HEK293 (cell line): ENCODE measurements around the gene CHRNA4.

ENCODE experiments used
- CTCF ChIA-PET: fragments of 350-600 bp; formaldehyde crosslinking; extraction: SDS; loops from one replicate; lab custom pipeline; 2021; ENCODE audit warnings: antibody characterized with exemption; lab: Yijun Ruan, JAX
- POLR2A ChIA-PET: fragments of 300-600 bp; formaldehyde crosslinking; extraction: SDS; loops from one replicate; lab custom pipeline; 2020; ENCODE audit warnings: antibody characterized with exemption, inconsistent platforms; lab: Yijun Ruan, JAX
- H3K27ac ChIP-seq: fragments of 200-500 bp; sonication (Bioruptor generic); 2 replicates; pipeline ENCODE4 v1.5.1; 2014; ENCODE audit warnings: low read depth, low read length, control low read depth, inconsistent platforms; ENCODE audit errors: extremely low read depth
- H3K36me3 ChIP-seq, 2 experiments: fragments of 200-500 bp in 1 of 2; sonication (Bioruptor generic) in 1 of 2; 1 replicate in 1 of 2; 2 replicates in 1 of 2; pipeline ENCODE4 v1.5.1; 2014 to 2017; ENCODE audit warnings: inconsistent platforms in 2 of 2, low read length in 2 of 2; ENCODE audit not compliant: control insufficient read depth in 2 of 2, insufficient read depth in 1 of 2
- H3K4me1 ChIP-seq: fragments of 200-500 bp; sonication (Bioruptor generic); 2 replicates; pipeline ENCODE4 v1.5.1; 2014; ENCODE audit warnings: mild to moderate bottlenecking, low read length, inconsistent platforms; ENCODE audit not compliant: control insufficient read depth, insufficient read depth
- H3K4me3 ChIP-seq: 2 replicates; pipeline ENCODE4 v1.5.1; 2011; ENCODE audit warnings: low read depth, mild to moderate bottlenecking, control low read depth, low read length, moderate library complexity
- H3K9me3 ChIP-seq: fragments of 200-500 bp; sonication (Bioruptor generic); 2 replicates; pipeline ENCODE4 v1.5.1; 2014; ENCODE audit warnings: low read depth, low read length, inconsistent platforms; ENCODE audit not compliant: control insufficient read depth, insufficient read depth
- GLIS1 ChIP-seq: fragments of 450-650 bp; formaldehyde crosslinking; IDR thresholded peaks from 2 replicates; pipeline ENCODE4 v1.5.1; 2016; ENCODE audit warnings: missing biosample characterization, missing genetic modification characterization
- GLIS2 ChIP-seq: fragments of 450-650 bp; formaldehyde crosslinking; IDR thresholded peaks from 2 replicates; pipeline ENCODE4 v1.5.1; 2016; ENCODE audit warnings: missing biosample characterization, missing genetic modification characterization
- KLF16 ChIP-seq: fragments of 450-650 bp; formaldehyde crosslinking; IDR thresholded peaks from 2 replicates; pipeline ENCODE4 v1.5.1; 2017; ENCODE audit warnings: missing biosample characterization, missing genetic modification characterization
- PRDM1 ChIP-seq: fragments of 450-650 bp; formaldehyde crosslinking; IDR thresholded peaks from 2 replicates; pipeline ENCODE4; 2016; ENCODE audit warnings: missing biosample characterization, missing genetic modification characterization
- ZIC2 ChIP-seq: fragments of 450-650 bp; formaldehyde crosslinking; IDR thresholded peaks from 2 replicates; pipeline ENCODE4 v1.5.1; 2016; ENCODE audit warnings: missing biosample characterization, missing genetic modification characterization
- ZNF112 ChIP-seq: fragments of 450-650 bp; formaldehyde crosslinking; IDR thresholded peaks from 2 replicates; pipeline ENCODE4 v1.5.0; 2017; ENCODE audit warnings: missing biosample characterization, missing genetic modification characterization
- ZNF341 ChIP-seq: fragments of 450-650 bp; formaldehyde crosslinking; IDR thresholded peaks from 2 replicates; pipeline ENCODE4; 2016; ENCODE audit warnings: low read depth, missing biosample characterization, missing genetic modification characterization
- ZNF530 ChIP-seq: fragments of 450-650 bp; formaldehyde crosslinking; IDR thresholded peaks from 2 replicates; pipeline ENCODE4 v1.5.1; 2016; ENCODE audit warnings: low read depth, missing biosample characterization, missing genetic modification characterization
- ZNF555 ChIP-seq: fragments of 450-650 bp; formaldehyde crosslinking; conservative IDR thresholded peaks from 2 replicates; pipeline ENCODE4 v1.5.1; 2017; ENCODE audit warnings: missing biosample characterization, mild to moderate bottlenecking, missing genetic modification characterization, inconsistent platforms
- ZNF580 ChIP-seq: fragments of 450-650 bp; formaldehyde crosslinking; IDR thresholded peaks from 2 replicates; pipeline ENCODE4 v1.5.1; 2016; ENCODE audit warnings: missing biosample characterization, missing genetic modification characterization
- ZNF600 ChIP-seq: fragments of 450-650 bp; formaldehyde crosslinking; IDR thresholded peaks from 2 replicates; pipeline ENCODE4 v1.5.1; 2016; ENCODE audit warnings: missing biosample characterization, missing genetic modification characterization
- ZNF76 ChIP-seq: fragments of 450-650 bp; formaldehyde crosslinking; IDR thresholded peaks from 2 replicates; pipeline ENCODE4; 2016; ENCODE audit warnings: low read depth, missing biosample characterization, missing genetic modification characterization, borderline replicate concordance
- TF ChIP-seq, protein P1 (sequence below): fragments of 450-650 bp; formaldehyde crosslinking; IDR thresholded peaks from 2 replicates; pipeline ENCODE4 v1.5.1; 2016; ENCODE audit warnings: missing biosample characterization, missing genetic modification characterization
- TF ChIP-seq, protein P2 (sequence below): fragments of 450-650 bp; formaldehyde crosslinking; IDR thresholded peaks from 2 replicates; pipeline ENCODE4 v1.5.1; 2016; ENCODE audit warnings: missing biosample characterization, missing genetic modification characterization, low read depth

The CHRNA4 gene

GRCh38 chr20:63352811-63353221, 8.3 kb downstream of the CHRNA4 start (continued):
- no peak for TF ChIP-seq ZNF580
- no peak for TF ChIP-seq ZNF76 (tag by site-specific recombination)
- no peak for TF ChIP-seq ZNF600
- no peak for TF ChIP-seq PRDM1 (tag by site-specific recombination)

GRCh38 chr20:63351811-63352591, 9.1 kb downstream of the CHRNA4 start:
- ChIA-PET POLR2A (no interaction called here), CTCF (no interaction called here)
- Histone ChIP-seq H3K9me3 (no peaks in the 10 kb centered on the region), H3K4me1 (no peaks in the 10 kb centered on the region), H3K36me3 (no peaks in the 10 kb centered on the region), H3K27ac (no peak overlapping the region), H3K4me3 (no peak overlapping the region)
- TF ChIP-seq GLIS2 (tag by site-specific recombination) (0 out of 2 replicates have a peak, but pooled peaks have one; percentile 20), GLIS1 (tag by site-specific recombination) (peak; percentile 85), ZIC2 (tag by site-specific recombination) (peak; percentile 73; the same call in 1 of the 2 replicates), ZNF341 (tag by site-specific recombination) (peak; percentile 87)
- TF ChIP-seq, protein P1, sequence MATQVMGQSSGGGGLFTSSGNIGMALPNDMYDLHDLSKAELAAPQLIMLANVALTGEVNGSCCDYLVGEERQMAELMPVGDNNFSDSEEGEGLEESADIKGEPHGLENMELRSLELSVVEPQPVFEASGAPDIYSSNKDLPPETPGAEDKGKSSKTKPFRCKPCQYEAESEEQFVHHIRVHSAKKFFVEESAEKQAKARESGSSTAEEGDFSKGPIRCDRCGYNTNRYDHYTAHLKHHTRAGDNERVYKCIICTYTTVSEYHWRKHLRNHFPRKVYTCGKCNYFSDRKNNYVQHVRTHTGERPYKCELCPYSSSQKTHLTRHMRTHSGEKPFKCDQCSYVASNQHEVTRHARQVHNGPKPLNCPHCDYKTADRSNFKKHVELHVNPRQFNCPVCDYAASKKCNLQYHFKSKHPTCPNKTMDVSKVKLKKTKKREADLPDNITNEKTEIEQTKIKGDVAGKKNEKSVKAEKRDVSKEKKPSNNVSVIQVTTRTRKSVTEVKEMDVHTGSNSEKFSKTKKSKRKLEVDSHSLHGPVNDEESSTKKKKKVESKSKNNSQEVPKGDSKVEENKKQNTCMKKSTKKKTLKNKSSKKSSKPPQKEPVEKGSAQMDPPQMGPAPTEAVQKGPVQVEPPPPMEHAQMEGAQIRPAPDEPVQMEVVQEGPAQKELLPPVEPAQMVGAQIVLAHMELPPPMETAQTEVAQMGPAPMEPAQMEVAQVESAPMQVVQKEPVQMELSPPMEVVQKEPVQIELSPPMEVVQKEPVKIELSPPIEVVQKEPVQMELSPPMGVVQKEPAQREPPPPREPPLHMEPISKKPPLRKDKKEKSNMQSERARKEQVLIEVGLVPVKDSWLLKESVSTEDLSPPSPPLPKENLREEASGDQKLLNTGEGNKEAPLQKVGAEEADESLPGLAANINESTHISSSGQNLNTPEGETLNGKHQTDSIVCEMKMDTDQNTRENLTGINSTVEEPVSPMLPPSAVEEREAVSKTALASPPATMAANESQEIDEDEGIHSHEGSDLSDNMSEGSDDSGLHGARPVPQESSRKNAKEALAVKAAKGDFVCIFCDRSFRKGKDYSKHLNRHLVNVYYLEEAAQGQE (tag by site-specific recombination): no peak

DNA sequence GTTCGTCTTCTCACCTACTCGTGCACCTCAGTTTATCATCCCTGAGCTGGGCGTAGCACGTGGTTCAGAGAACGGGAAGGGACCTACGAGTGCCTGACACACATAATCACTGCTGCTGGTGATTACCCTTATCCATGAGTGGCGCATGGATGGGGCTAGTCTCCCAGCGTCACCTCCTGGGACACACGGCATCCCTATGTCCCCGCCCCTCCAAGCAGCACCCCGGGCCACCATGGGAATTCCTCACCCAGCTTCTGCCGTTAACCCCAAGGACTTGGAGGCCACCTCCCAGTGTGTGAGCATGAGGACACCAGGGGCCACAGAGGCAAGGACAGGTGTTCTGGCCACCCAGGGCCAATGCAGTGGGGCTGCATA, 9.8 kb downstream of the CHRNA4 start:
- CTCF ChIA-PET: no interaction called here
- H3K4me1 ChIP-seq: no peaks in the 10 kb centered on the region
- no peak for TF ChIP-seq ZNF530 (tag by site-specific recombination)
- TF ChIP-seq, protein P2, sequence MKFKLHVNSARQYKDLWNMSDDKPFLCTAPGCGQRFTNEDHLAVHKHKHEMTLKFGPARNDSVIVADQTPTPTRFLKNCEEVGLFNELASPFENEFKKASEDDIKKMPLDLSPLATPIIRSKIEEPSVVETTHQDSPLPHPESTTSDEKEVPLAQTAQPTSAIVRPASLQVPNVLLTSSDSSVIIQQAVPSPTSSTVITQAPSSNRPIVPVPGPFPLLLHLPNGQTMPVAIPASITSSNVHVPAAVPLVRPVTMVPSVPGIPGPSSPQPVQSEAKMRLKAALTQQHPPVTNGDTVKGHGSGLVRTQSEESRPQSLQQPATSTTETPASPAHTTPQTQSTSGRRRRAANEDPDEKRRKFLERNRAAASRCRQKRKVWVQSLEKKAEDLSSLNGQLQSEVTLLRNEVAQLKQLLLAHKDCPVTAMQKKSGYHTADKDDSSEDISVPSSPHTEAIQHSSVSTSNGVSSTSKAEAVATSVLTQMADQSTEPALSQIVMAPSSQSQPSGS (tag by site-specific recombination): no peak
- TF ChIP-seq KLF16 (tag by site-specific recombination): no peak
- no peak for TF ChIP-seq ZNF112
- TF ChIP-seq ZNF555 (tag by site-specific recombination): no peak
- H3K27ac ChIP-seq: no peak overlapping the region
- POLR2A ChIA-PET: no interaction called here
- no peaks in the 10 kb centered on the region for H3K9me3 ChIP-seq
- H3K36me3 ChIP-seq: no peaks in the 10 kb centered on the region
- H3K4me3 ChIP-seq: no peak overlapping the region
